Vagina (tissue), 2 donors: Measurements from ENCODE around the gene B3GALT5. TPM values are rescaled to one million over a fixed set of nuclear protein-coding genes. Genes with fewer than 3 reads are reported as not detected.

Experiments
- DNase-seq, 2 donors: peaks; one replicate each; pipeline ENCODE4 v3.0.0-alpha.2; 2017; ENCODE audit errors: extremely low spot score in 2 of 2
- H3K27ac ChIP-seq: fragments of 200-600 bp; sonication (generic); one replicate; pipeline ENCODE4 v1.5.1; 2019
- H3K27me3 ChIP-seq: fragments of 200-600 bp; sonication (generic); one replicate; pipeline ENCODE4 v1.5.1; 2019
- H3K36me3 ChIP-seq, 2 donors: fragments of 200-600 bp; sonication (generic); one replicate each; pipeline ENCODE4 v1.5.1; 2017 to 2019
- H3K4me1 ChIP-seq: fragments of 200-600 bp; sonication (generic); one replicate; pipeline ENCODE4 v1.5.1; 2019
- H3K4me3 ChIP-seq, 2 donors: fragments of 200-600 bp; sonication (generic); 1 replicate in 1 of 2; 2 replicates in 1 of 2; pipeline ENCODE4 v1.5.1; 2016 to 2019
- H3K9me3 ChIP-seq: fragments of 200-600 bp; sonication (generic); one replicate; pipeline ENCODE4 v1.5.1; 2019
- POLR2A ChIP-seq, 2 donors: fragments of 450-650 bp; IDR thresholded peaks; one replicate each; pipeline ENCODE4 v1.6.1; 2017; ENCODE audit warnings: antibody characterized with exemption in 2 of 2, mild to moderate bottlenecking in 2 of 2, moderate library complexity in 2 of 2
- POLR2AphosphoS5 ChIP-seq, 2 donors: sonication (generic); formaldehyde crosslinking; IDR thresholded peaks; one replicate each; pipeline ENCODE4 v1.9.0; 2017; ENCODE audit warnings: antibody characterized with exemption in 2 of 2, mild to moderate bottlenecking in 2 of 2, low read depth in 1 of 2; ENCODE audit not compliant: insufficient read depth in 1 of 2
- intact Hi-C: fragments of 100-400 bp; cut with DNase I; formaldehyde crosslinking; loops from one replicate; pipeline ENCODE4 v1.15.1; 2023
- total RNA-seq: library from RNA; depleted of rRNA; stranded (reverse); fragments of >200 nt; gene quantifications from one replicate; pipeline ENCODE4 v1.2.3, GENCODE V29; 2016
- TF ChIP-seq, protein P1 (sequence below), 3 experiments: fragments of 450-650 bp in 2 of 3; fragments of 200-600 bp in 1 of 3; sonication (generic) in 1 of 3; IDR thresholded peaks; one replicate each; pipeline ENCODE4 v1.5.1; 2017 to 2019; ENCODE audit warnings: antibody characterized with exemption in 3 of 3, mild to moderate bottlenecking in 2 of 3, moderate library complexity in 2 of 3

The B3GALT5 gene
- total RNA-seq, 1 donor from 2014 or later: 1.5 TPM

- Histone ChIP-seq H3K36me3 (no peaks in the 10 kb centered on the region), H3K27me3 (no peaks in the 10 kb centered on the region), H3K4me3 (no peak overlapping the region), H3K9me3 (no peaks in the 10 kb centered on the region), H3K4me1 (no peaks in the 10 kb centered on the region), H3K27ac (no peak overlapping the region)
- intact Hi-C loops: no loop called here
- no peak for TF ChIP-seq POLR2A (IDR thresholded peaks at IDR 0.05)
- TF ChIP-seq, protein P1, sequence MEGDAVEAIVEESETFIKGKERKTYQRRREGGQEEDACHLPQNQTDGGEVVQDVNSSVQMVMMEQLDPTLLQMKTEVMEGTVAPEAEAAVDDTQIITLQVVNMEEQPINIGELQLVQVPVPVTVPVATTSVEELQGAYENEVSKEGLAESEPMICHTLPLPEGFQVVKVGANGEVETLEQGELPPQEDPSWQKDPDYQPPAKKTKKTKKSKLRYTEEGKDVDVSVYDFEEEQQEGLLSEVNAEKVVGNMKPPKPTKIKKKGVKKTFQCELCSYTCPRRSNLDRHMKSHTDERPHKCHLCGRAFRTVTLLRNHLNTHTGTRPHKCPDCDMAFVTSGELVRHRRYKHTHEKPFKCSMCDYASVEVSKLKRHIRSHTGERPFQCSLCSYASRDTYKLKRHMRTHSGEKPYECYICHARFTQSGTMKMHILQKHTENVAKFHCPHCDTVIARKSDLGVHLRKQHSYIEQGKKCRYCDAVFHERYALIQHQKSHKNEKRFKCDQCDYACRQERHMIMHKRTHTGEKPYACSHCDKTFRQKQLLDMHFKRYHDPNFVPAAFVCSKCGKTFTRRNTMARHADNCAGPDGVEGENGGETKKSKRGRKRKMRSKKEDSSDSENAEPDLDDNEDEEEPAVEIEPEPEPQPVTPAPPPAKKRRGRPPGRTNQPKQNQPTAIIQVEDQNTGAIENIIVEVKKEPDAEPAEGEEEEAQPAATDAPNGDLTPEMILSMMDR (IDR thresholded peaks at IDR 0.05): no peak
- no peak for TF ChIP-seq POLR2AphosphoS5 (IDR thresholded peaks at IDR 0.05; ENCODE audit: insufficient read depth in 1 of 2, low read depth in 1 of 2)
- DNase-seq: no peak
Observed at GRCh38 chr21:39630827-39631226, 18.1 kb downstream of the B3GALT5 start.

DNA sequence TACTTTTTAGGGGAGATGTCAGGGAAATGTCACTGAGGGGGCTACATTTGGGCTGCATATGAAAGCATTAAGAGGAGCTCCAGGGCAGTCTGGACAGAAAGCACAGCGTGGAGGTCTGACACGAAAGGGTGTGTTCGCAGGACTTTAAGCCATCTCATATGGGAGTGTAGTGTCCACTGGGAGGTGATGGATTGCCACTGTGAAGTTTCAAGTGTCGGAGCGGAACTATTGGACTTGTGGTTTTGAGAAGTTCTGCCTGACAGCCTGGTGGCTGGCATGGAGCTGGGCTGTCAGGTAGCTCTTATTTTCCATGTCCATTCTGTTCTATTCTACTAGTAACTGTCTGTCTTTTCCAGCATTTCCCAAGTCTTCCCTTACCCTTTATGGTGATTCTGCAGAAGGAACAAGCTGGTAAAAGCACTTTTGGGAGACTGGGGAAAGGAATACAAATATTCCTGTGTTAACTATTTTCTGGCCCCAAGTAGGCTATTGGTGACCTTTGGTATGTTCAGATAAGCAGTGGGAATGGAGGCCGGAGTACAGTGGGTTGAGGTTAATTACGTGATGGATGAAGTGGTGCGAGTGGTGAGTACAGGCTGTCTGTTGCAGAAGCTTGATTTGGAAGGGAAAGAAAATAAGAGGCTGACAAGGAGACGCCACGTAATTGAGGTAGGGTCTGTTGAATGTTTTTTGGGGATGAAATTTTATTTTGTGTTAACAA, 19.3 kb downstream of the B3GALT5 start:
- intact Hi-C loops: no loop called here
- Histone ChIP-seq H3K36me3 (no peaks in the 10 kb centered on the region), H3K4me1 (no peaks in the 10 kb centered on the region), H3K27ac (no peak overlapping the region), H3K27me3 (no peaks in the 10 kb centered on the region), H3K9me3 (no peaks in the 10 kb centered on the region), H3K4me3 (no peak overlapping the region)
- TF ChIP-seq POLR2AphosphoS5 (IDR thresholded peaks at IDR 0.05; ENCODE audit: insufficient read depth in 1 of 2, low read depth in 1 of 2) (no peak), POLR2A (IDR thresholded peaks at IDR 0.05) (no peak)
- TF ChIP-seq, protein P1 (IDR thresholded peaks at IDR 0.05): no peak
- no peak for DNase-seq

DNA sequence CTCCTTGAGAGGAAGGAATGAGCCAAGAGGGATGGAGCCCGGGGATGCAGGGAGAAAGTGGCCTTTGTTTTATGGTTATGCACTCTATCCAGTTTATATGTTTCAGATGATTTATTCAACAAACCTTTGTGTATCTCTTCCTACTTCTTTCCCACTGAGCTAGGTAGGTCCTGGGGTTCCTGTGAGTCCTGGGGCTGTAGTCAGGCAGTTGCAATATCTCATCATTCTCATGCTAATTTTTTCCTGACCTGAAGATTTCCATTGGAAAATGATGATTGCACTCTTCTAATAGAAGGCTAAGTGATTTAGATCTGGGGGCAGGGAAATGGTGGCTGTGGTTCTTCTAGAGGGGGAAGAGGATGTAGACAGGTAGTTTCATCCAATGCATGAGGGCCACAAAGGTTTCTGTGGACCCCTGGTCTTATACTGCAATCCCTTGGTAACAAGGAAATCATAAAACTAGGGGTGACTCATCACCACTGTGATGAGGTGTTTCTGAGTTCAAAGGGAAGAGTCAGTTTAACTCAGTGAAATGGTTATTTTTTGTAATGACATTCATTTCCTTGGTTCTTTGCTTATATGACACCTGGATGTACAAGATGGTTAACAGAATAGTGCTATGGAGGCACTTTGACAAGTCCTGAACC, 20.2 kb downstream of the B3GALT5 start:
- Histone ChIP-seq H3K27me3 (no peaks in the 10 kb centered on the region), H3K36me3 (no peaks in the 10 kb centered on the region), H3K4me3 (no peak overlapping the region), H3K4me1 (no peaks in the 10 kb centered on the region), H3K27ac (no peak overlapping the region), H3K9me3 (no peaks in the 10 kb centered on the region)
- intact Hi-C loops: no loop called here
- no peak for DNase-seq
- no peak for TF ChIP-seq POLR2AphosphoS5 (IDR thresholded peaks at IDR 0.05; ENCODE audit: insufficient read depth in 1 of 2, low read depth in 1 of 2)
- no peak for TF ChIP-seq POLR2A (IDR thresholded peaks at IDR 0.05)
- TF ChIP-seq, protein P1 (IDR thresholded peaks at IDR 0.05): no peak

DNA sequence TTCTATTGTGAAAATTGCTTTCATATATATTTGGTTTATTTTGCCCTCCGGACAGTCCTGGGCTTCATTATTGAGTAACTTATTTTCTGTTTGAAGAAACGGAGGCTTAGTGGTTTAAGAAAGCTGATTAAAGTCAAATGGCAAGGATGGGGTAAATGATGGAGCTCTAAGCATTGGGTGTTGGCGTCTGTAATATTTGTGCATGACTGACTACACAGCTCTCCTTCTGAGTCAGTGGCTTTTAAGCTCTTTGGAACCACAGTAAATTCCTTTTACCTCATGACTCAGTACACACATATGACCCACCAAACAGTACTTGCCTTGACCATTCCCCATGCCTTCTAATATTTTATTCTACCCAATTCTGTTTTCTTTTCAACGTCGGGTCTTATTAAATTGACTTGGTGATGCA, 21.0 kb downstream of the B3GALT5 start:
- Histone ChIP-seq H3K4me1 (no peaks in the 10 kb centered on the region), H3K27ac (peak overlapping the region; percentile 48), H3K36me3 (no peaks in the 10 kb centered on the region), H3K4me3 (no peak overlapping the region), H3K9me3 (no peaks in the 10 kb centered on the region), H3K27me3 (no peaks in the 10 kb centered on the region)
- TF ChIP-seq POLR2AphosphoS5 (IDR thresholded peaks at IDR 0.05; ENCODE audit: insufficient read depth in 1 of 2, low read depth in 1 of 2) (peak in 1 of 2 donors; percentile 16), POLR2A (IDR thresholded peaks at IDR 0.05) (no peak)
- TF ChIP-seq, protein P1 (IDR thresholded peaks at IDR 0.05): no peak
- no peak for DNase-seq
- intact Hi-C loops: no loop called here

- H3K27ac ChIP-seq: peak overlapping the region; percentile 48
Observed at GRCh38 chr21:39634507-39634906, 21.8 kb downstream of the B3GALT5 start.

More at GRCh38 chr21:39634507-39634906, 21.8 kb downstream of the B3GALT5 start:
- Histone ChIP-seq H3K4me1 (no peaks in the 10 kb centered on the region), H3K4me3 (no peak overlapping the region), H3K27me3 (no peaks in the 10 kb centered on the region), H3K9me3 (no peaks in the 10 kb centered on the region), H3K36me3 (no peaks in the 10 kb centered on the region)
- no peak for TF ChIP-seq POLR2A (IDR thresholded peaks at IDR 0.05)
- TF ChIP-seq POLR2AphosphoS5 (IDR thresholded peaks at IDR 0.05; ENCODE audit: insufficient read depth in 1 of 2, low read depth in 1 of 2): no peak
- TF ChIP-seq, protein P1 (IDR thresholded peaks at IDR 0.05): no peak
- intact Hi-C loops: no loop called here
- no peak for DNase-seq
